Astrocyte of the cerebellum (primary cell): ENCODE measurements around the gene CELF4.

Experiments used
- DNase-seq: peaks from one replicate; pipeline ENCODE4 v3.0.0-alpha.2; 2011; ENCODE audit warnings: low read depth
- H3K4me3 ChIP-seq: 2 replicates; pipeline ENCODE4 v1.5.1; 2011; ENCODE audit warnings: mild to moderate bottlenecking, low read depth, low read length, moderate library complexity
- CTCF ChIP-seq: IDR thresholded peaks from 2 replicates; pipeline ENCODE4 v1.5.1; 2012; ENCODE audit warnings: low read length, low read depth, moderate library complexity, mild to moderate bottlenecking; ENCODE audit errors: missing control alignments
- in situ Hi-C: cut with HindIII; loops from 2 replicates; pipeline ENCODE4 v1.10.0; 2017; ENCODE audit warnings: low sequenced_read_pairs

The CELF4 gene

GRCh38 chr18:37539236-37539635 is 26.4 kb downstream of the CELF4 start:
- DNase-seq: no peak
- no peak overlapping the region for H3K4me3 ChIP-seq
- TF ChIP-seq CTCF: no peak
- in situ Hi-C loops: no loop called here

GRCh38 chr18:37538526-37539205 is 26.9 kb downstream of the CELF4 start:
- in situ Hi-C loops: no loop called here
- H3K4me3 ChIP-seq: no peak overlapping the region
- no peak for TF ChIP-seq CTCF
- DNase-seq: no peak

- no peak overlapping the region for H3K4me3 ChIP-seq
- in situ Hi-C loops: no loop called here
- DNase-seq: peak; percentile 15
- peak; percentile 85 for TF ChIP-seq CTCF
These were observed 27.6 kb downstream of the CELF4 start for GRCh38 chr18:37537868-37538525.

GRCh38 chr18:37536656-37537055 is 28.9 kb downstream of the CELF4 start:
- no peak for DNase-seq
- H3K4me3 ChIP-seq: no peak overlapping the region
- no peak for TF ChIP-seq CTCF
- in situ Hi-C loops: no loop called here

- H3K4me3 ChIP-seq: no peak overlapping the region
- TF ChIP-seq CTCF: no peak
- in situ Hi-C loops: no loop called here
- no peak for DNase-seq
These were observed 29.6 kb downstream of the CELF4 start for GRCh38 chr18:37535968-37536367.

GRCh38 chr18:37534627-37535026 is 31.0 kb downstream of the CELF4 start:
- TF ChIP-seq CTCF: no peak
- H3K4me3 ChIP-seq: no peak overlapping the region
- in situ Hi-C loops: no loop called here
- no peak for DNase-seq
